Upper lobe of left lung (tissue), 4 donors: ENCODE measurements around the gene ARHGEF10L.

Experiments used
- POLR2A ChIP-seq, 4 donors: fragments of 450-650 bp; IDR thresholded peaks; one replicate each; pipeline ENCODE4 v1.5.1; 2016 to 2017; ENCODE audit warnings: antibody characterized with exemption in 4 of 4, mild to moderate bottlenecking in 2 of 4
- TF ChIP-seq, protein P1 (sequence below), 6 experiments: fragments of 450-650 bp in 4 of 6; fragments of 200-600 bp in 2 of 6; sonication (generic) in 2 of 6; IDR thresholded peaks; one replicate each; pipeline ENCODE4 v1.5.1; 2016 to 2019; ENCODE audit warnings: antibody characterized with exemption in 6 of 6

DNA sequence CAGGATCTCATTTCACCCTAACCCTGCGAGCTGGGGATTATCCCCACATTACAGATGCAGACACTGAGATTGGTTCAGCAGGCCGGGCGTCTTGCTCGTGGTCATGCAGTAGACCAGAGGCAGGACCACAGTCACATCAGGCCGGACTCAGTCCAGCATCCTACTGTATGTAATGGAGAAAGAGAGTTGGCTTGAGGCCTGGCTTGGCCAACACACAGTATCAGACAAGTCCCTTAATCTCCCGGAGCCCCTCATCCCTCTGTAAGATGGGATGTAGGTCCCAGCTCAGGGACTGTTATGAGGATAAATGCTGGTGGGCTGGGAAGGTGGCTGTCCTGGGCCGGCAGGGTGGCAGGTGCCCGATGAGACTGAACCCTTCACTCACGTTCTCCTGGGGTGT, 149.5 kb downstream of the ARHGEF10L start:
- TF ChIP-seq, protein P1, sequence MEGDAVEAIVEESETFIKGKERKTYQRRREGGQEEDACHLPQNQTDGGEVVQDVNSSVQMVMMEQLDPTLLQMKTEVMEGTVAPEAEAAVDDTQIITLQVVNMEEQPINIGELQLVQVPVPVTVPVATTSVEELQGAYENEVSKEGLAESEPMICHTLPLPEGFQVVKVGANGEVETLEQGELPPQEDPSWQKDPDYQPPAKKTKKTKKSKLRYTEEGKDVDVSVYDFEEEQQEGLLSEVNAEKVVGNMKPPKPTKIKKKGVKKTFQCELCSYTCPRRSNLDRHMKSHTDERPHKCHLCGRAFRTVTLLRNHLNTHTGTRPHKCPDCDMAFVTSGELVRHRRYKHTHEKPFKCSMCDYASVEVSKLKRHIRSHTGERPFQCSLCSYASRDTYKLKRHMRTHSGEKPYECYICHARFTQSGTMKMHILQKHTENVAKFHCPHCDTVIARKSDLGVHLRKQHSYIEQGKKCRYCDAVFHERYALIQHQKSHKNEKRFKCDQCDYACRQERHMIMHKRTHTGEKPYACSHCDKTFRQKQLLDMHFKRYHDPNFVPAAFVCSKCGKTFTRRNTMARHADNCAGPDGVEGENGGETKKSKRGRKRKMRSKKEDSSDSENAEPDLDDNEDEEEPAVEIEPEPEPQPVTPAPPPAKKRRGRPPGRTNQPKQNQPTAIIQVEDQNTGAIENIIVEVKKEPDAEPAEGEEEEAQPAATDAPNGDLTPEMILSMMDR (IDR thresholded peaks at IDR 0.05) = no peak
- no peak for TF ChIP-seq POLR2A (IDR thresholded peaks at IDR 0.05)
